ENCODE data around the gene KCNK1. TPM values are rescaled to one million over a fixed set of nuclear protein-coding genes. Genes with fewer than 3 reads are reported as not detected.

Gene KCNK1
- total and polyA plus RNA-seq, 2 of the 8 experiments (the other 6 are each of a cell fraction or from before 2014, with no cell fraction given) = 11.9 to 16.5 TPM

DNA sequence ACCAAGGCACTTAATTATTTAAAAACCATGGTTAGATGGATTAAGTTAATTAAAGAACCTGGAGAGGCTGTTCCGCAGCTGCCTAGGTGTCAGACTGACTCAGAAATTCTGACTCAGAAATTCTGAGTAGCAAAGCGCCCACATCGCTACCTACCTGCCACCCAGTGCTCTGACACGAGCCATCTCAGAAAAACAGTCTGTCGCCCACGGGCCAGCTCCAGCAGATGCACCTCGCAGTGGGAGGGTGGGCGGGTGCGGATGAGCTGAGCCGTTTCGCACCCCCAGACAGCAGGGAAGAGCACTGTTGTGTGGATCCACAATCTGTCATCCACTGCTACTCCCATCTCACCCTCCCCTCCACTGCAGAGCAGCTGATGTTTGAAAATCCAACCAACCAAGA, 13.5 kb downstream of the KCNK1 start:
- Histone ChIP-seq H4K20me1 (replicated peaks in 1 of 2; ENCODE audit: control insufficient read depth in 1 of 2, insufficient read depth in 2 of 2, low read length in 2 of 2) (no peaks in the 10 kb centered on the region), H2BK120ac (replicated peaks; ENCODE audit: low read depth, low read length) (no peak overlapping the region), H2BK12ac (ENCODE audit: low read depth, low read length) (no peak overlapping the region), H3K79me2 (ENCODE audit: control insufficient read depth in 1 of 2, insufficient read depth in 2 of 2, low read length in 2 of 2) (peaks cover 0 to 11% of the 10 kb centered on the region in 2 experiments; a peak in 2 of 4 replicates), H3K27me3 (replicated peaks in 1 of 4; ENCODE audit: control insufficient read depth in 3 of 4, extremely low read depth in 1 of 4, insufficient read depth in 3 of 4, low read length in 3 of 4) (no peaks in the 10 kb centered on the region), H3K4me2 (ENCODE audit: insufficient read depth in 1 of 2, low read depth in 2 of 2, low read length in 2 of 2) (no peak overlapping the region), H2BK15ac (ENCODE audit: low read length) (no peak overlapping the region), H3K79me1 (ENCODE audit: low read depth, low read length) (peaks cover 4% of the 10 kb centered on the region; the same call in 1 of the 2 replicates), H2BK5ac (ENCODE audit: low read depth, low read length) (no peak overlapping the region), H4K91ac (replicated peaks; ENCODE audit: insufficient read length, low read length) (no peak overlapping the region), H3K4ac (replicated peaks; ENCODE audit: insufficient read length, low read depth, low read length) (no peak overlapping the region), H3K27ac (ENCODE audit: low read depth, low read length) (no peak overlapping the region), H4K5ac (ENCODE audit: insufficient read length, low read depth, low read length) (no peak overlapping the region), H4K8ac (ENCODE audit: extremely low read depth, insufficient read depth, low read length) (no peak overlapping the region), H2AK5ac (ENCODE audit: low read depth, low read length) (no peak overlapping the region), H3K36me3 (ENCODE audit: control insufficient read depth in 2 of 4, insufficient read depth in 4 of 4, low read length in 3 of 4) (no peaks in the 10 kb centered on the region; a peak in 1 of 8 replicates), H3K4me3 (ENCODE audit: extremely low read depth in 1 of 4, insufficient read depth in 2 of 4, low read depth in 3 of 4, low read length in 4 of 4) (no peak overlapping the region), H3K4me1 (replicated peaks in 1 of 4; ENCODE audit: control insufficient read depth in 3 of 4, insufficient read depth in 4 of 4, low read length in 3 of 4) (no peaks in the 10 kb centered on the region), H3K23ac (ENCODE audit: insufficient read length) (no peak overlapping the region), H3K56ac (replicated peaks; ENCODE audit: insufficient read length, low read depth, low read length) (no peak overlapping the region), H3K9me3 (ENCODE audit: insufficient read depth in 2 of 2, low read depth in 1 of 2, low read length in 1 of 2) (no peaks in the 10 kb centered on the region), H3K9ac (replicated peaks in 1 of 4; ENCODE audit: extremely low read depth in 1 of 4, low read depth in 3 of 4, low read length in 3 of 4) (no peak overlapping the region), H3K23me2 (ENCODE audit: low read depth, low read length) (no peaks in the 10 kb centered on the region), H2BK20ac (ENCODE audit: low read length) (no peak overlapping the region), H2AFZ (ENCODE audit: low read length) (no peak overlapping the region), H3K14ac (ENCODE audit: insufficient read length) (no peak overlapping the region), H3K18ac (ENCODE audit: extremely low read depth, low read length) (no peak overlapping the region)
- ChIA-PET CTCF (ENCODE audit: partially characterized antibody) (interaction anchor here (1.0 kb wide), 1 partner anchor 187 kb away, joined by 3 read pairs; no protein-coding TSS in a partner anchor), POLR2A (ENCODE audit: partially characterized antibody) (no interaction called here)
- no peak for DNase-seq (ENCODE audit: low read depth in 1 of 2, low spot score in 2 of 2)
- no peak for TF ChIP-seq SIX5 (IDR thresholded peaks at IDR 0.05; ENCODE audit: low read depth, low read length)
- 96% methylated on average over 5 of the region's 11 CpGs; no CpG with 5 or more reads in 1 of the 2 experiments for WGBS, 2 experiments (ENCODE audit: extremely low coverage in 1 of 2, insufficient coverage in 1 of 2, insufficient read length in 1 of 2, insufficient replicate concordance in 2 of 2, low coverage in 1 of 2, low lambda C conversion rate in 2 of 2, missing lambda C conversion rate in 1 of 2)
- no peak for FAIRE-seq

Data from H1 (cell line).